Cardiac fibroblast (primary cell): ENCODE results near the gene TRAF6.

ENCODE experiments used
- DNase-seq, 2 donors: peaks; one replicate each; pipeline versions ENCODE4 v3.0.0 to v3.0.0-alpha.2; 2010; ENCODE audit warnings: low read depth in 2 of 2
- H3K4me3 ChIP-seq, 2 donors: replicated peaks in 1 of 2; 1 replicate in 1 of 2; 2 replicates in 1 of 2; pipeline ENCODE4 v1.5.1; 2011; ENCODE audit warnings: low read depth in 2 of 2, low read length in 2 of 2, mild to moderate bottlenecking in 2 of 2, moderate library complexity in 1 of 2
- CTCF ChIP-seq: IDR thresholded peaks from one replicate; pipeline ENCODE4 v1.5.1; 2011; ENCODE audit warnings: low read depth, mild to moderate bottlenecking, low read length, inconsistent platforms

Gene TRAF6

GRCh38 chr11:36480833-36481232, 29.2 kb downstream of the TRAF6 start:
- DNase-seq: no peak
- TF ChIP-seq CTCF: no peak
- H3K4me3 ChIP-seq: no peak overlapping the region

GRCh38 chr11:36478700-36479329, 31.3 kb downstream of the TRAF6 start:
- DNase-seq: peak; percentile 76
- peak; percentile 59 for TF ChIP-seq CTCF
- H3K4me3 ChIP-seq: no peak overlapping the region

GRCh38 chr11:36475192-36475591, 34.9 kb downstream of the TRAF6 start:
- H3K4me3 ChIP-seq: no peak overlapping the region
- no peak for TF ChIP-seq CTCF
- DNase-seq: peak; percentile 15 to 38

GRCh38 chr11:36471577-36471976, 38.5 kb downstream of the TRAF6 start:
- no peak for DNase-seq
- TF ChIP-seq CTCF: no peak
- no peak overlapping the region for H3K4me3 ChIP-seq

GRCh38 chr11:36469881-36470802, 39.9 kb downstream of the TRAF6 start:
- peak; percentile 44 to 80 for DNase-seq
- H3K4me3 ChIP-seq: no peak overlapping the region
- TF ChIP-seq CTCF: no peak

GRCh38 chr11:36469063-36469462, 41.0 kb downstream of the TRAF6 start:
- peak; percentile 68 for TF ChIP-seq CTCF
- DNase-seq: peak in 1 of 2 donors; percentile 56
- H3K4me3 ChIP-seq: no peak overlapping the region
